OCI-LY1 (cell line): Measurements from ENCODE around the gene RTCB.

ENCODE experiments used
- EZH2 ChIP-seq: fragments of 200-600 bp; sonication (generic), shearing (Covaris generic); IDR thresholded peaks from 2 replicates; pipeline ENCODE4 v1.8.0; 2017; ENCODE audit warnings: borderline replicate concordance, mixed run types, mild to moderate bottlenecking, antibody characterized with exemption, low read length, moderate library complexity, mixed read lengths
- TF ChIP-seq, protein P1 (sequence below): fragments of 200-600 bp; sonication (generic), shearing (Covaris generic); IDR thresholded peaks from 2 replicates; pipeline ENCODE4 v1.5.1; 2017; ENCODE audit warnings: mild to moderate bottlenecking, antibody characterized with exemption, low read length, moderate library complexity, mixed read lengths

DNA sequence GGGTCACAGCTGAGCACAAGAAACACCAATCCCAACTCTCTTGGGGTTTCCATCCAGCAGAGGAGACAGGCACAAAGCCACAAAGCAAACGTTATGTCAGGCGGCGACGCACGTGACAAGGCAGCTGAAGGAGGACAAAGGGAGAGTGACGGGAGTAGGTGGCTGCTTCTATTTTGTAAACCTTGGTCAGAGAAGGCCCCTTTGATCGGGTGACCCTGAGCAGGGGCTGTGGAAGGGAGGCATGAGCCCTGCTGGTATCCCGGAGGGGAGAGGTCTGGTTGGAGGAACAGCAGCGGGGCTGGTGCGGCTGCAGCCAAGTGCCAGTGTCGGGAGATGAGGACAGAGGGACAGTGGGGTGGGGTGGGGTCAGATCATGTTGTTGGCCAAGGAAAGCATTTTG, 71.6 kb downstream of the RTCB start:
- TF ChIP-seq, protein P1, sequence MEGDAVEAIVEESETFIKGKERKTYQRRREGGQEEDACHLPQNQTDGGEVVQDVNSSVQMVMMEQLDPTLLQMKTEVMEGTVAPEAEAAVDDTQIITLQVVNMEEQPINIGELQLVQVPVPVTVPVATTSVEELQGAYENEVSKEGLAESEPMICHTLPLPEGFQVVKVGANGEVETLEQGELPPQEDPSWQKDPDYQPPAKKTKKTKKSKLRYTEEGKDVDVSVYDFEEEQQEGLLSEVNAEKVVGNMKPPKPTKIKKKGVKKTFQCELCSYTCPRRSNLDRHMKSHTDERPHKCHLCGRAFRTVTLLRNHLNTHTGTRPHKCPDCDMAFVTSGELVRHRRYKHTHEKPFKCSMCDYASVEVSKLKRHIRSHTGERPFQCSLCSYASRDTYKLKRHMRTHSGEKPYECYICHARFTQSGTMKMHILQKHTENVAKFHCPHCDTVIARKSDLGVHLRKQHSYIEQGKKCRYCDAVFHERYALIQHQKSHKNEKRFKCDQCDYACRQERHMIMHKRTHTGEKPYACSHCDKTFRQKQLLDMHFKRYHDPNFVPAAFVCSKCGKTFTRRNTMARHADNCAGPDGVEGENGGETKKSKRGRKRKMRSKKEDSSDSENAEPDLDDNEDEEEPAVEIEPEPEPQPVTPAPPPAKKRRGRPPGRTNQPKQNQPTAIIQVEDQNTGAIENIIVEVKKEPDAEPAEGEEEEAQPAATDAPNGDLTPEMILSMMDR, result no peak
- TF ChIP-seq EZH2, result no peak
